Tibial artery (tissue), 4 donors: ENCODE results near the gene LBHD2.
A peak's percentile ranks its signal among the peaks of the same experiment; 100 is the strongest.

Source experiments
- DNase-seq, 2 donors: peaks; one replicate each; pipeline ENCODE4 v3.0.0-alpha.2; 2019
- H3K27ac ChIP-seq, 2 donors: fragments of 200-600 bp; sonication (generic) in 1 of 2; 1 replicate in 1 of 2; 2 replicates in 1 of 2; pipeline ENCODE4 v1.5.1; 2018 to 2019; ENCODE audit warnings: mild to moderate bottlenecking in 1 of 2
- H3K27me3 ChIP-seq, 2 donors: fragments of 200-600 bp; sonication (generic) in 1 of 2; one replicate each; pipeline versions ENCODE4 v1.5.1 to v1.6.0; 2016 to 2019
- H3K36me3 ChIP-seq, 3 donors: fragments of 200-600 bp; sonication (generic) in 2 of 3; one replicate each; pipeline ENCODE4 v1.5.1; 2016 to 2019; ENCODE audit warnings: mild to moderate bottlenecking in 2 of 3
- H3K4me1 ChIP-seq, 4 donors: fragments of 200-600 bp; sonication (generic) in 2 of 4; 1 replicate in 3 of 4; 2 replicates in 1 of 4; pipeline ENCODE4 v1.5.1; 2016 to 2019
- H3K4me3 ChIP-seq, 2 donors: fragments of 200-600 bp; sonication (generic) in 1 of 2; 1 replicate in 1 of 2; 2 replicates in 1 of 2; pipeline ENCODE4 v1.5.1; 2018 to 2019; ENCODE audit warnings: mild to moderate bottlenecking in 2 of 2
- H3K9me3 ChIP-seq, 3 donors: fragments of 200-600 bp; sonication (generic) in 1 of 3; one replicate each; pipeline ENCODE4 v1.5.1; 2016 to 2019
- CTCF ChIP-seq, 2 experiments: fragments of 200-600 bp in 1 of 2; fragments of 450-650 bp in 1 of 2; IDR thresholded peaks; one replicate each; pipeline ENCODE4 v1.5.1; 2017 to 2019; ENCODE audit warnings: antibody characterized with exemption in 2 of 2, mild to moderate bottlenecking in 1 of 2, moderate library complexity in 1 of 2
- intact Hi-C: fragments of 100-400 bp; cut with DNase I; formaldehyde crosslinking; loops from one replicate; pipeline ENCODE4 v1.15.0; 2023; ENCODE audit warnings: low total_unique reads

The LBHD2 gene

GRCh38 chr14:103104654-103105452 is 20.8 kb downstream of the LBHD2 start:
- peaks cover 0 to 38% (median 24%) of the 10 kb centered on the region in 4 donors for H3K4me1 ChIP-seq
- H3K4me3 ChIP-seq = no peak overlapping the region
- peak; percentile 92 for TF ChIP-seq CTCF (IDR thresholded peaks at IDR 0.05)
- peaks cover 3 to 91% of the 10 kb centered on the region in 2 donors for H3K27me3 ChIP-seq
- intact Hi-C loops = loop anchor here (1.0 to 10.0 kb wide), 2 partner anchors 80 to 188 kb away; no protein-coding TSS in a partner anchor
- no peak for DNase-seq
- no peaks in the 10 kb centered on the region for H3K36me3 ChIP-seq
- no peaks in the 10 kb centered on the region for H3K9me3 ChIP-seq
- H3K27ac ChIP-seq = no peak overlapping the region

DNA sequence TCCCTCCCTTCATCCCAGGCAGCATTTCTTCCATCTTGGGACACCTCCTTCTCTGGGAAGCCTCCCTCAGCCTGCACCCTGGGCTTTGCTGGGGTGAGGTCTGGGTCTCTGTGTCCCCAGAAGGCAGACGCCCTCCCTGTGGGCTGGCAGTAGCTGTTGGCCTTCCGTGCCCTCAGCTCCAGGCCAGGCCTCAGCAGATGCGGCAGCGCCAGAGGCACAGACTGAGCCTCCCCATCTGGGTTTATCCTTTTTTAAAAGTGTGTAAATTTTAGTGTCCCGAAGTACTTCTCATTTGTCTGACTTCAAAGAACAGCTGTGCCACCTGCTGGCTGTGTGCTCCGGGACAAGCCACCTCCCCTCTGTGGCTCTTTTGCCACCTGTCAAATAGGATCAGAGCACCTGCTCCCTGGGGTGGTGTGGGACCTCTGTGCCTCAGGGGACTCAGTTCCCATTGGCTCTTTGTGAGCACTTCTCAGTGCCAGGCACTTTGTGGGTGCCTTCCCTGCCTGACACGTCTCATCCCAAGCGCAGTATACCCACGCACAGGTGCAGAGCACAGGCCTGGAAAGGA is 21.7 kb downstream of the LBHD2 start:
- TF ChIP-seq CTCF (IDR thresholded peaks at IDR 0.05) = no peak
- Histone ChIP-seq H3K27ac (no peak overlapping the region), H3K27me3 (peaks cover 3 to 89% of the 10 kb centered on the region in 2 donors)

DNA sequence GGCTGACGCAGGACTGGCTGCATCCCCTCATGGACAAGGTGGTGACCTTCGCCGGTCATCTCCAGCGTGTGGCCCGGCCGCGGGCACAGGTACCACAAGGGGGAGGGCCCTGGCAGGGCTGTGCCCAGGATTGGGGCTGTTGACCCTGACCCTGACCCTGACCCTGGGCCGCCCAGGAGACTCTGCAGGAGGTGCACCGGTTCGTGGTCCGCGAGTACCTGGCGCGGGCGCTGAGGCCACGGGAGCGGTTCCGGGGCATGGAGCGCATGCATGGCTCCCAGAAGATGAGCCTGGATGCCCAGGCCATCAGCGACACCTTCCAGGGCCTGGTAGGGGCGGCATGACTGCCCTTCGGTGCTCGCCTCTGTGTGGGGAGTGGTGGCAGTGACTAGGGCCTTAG is 23.4 kb downstream of the LBHD2 start:
- H3K36me3 ChIP-seq = no peaks in the 10 kb centered on the region
- H3K4me3 ChIP-seq = no peak overlapping the region
- no peak for DNase-seq
- peaks cover 0 to 48% (median 37%) of the 10 kb centered on the region in 4 donors for H3K4me1 ChIP-seq
- no peak for TF ChIP-seq CTCF (IDR thresholded peaks at IDR 0.05)
- H3K27ac ChIP-seq = no peak overlapping the region
- no peaks in the 10 kb centered on the region for H3K9me3 ChIP-seq
- peaks cover 3 to 89% of the 10 kb centered on the region in 2 donors for H3K27me3 ChIP-seq
- intact Hi-C loops = loop anchor here (10.0 kb wide), 1 partner anchor 77 kb away; no protein-coding TSS in a partner anchor

More for the DNA sequence above, 21.7 kb downstream of the LBHD2 start:
- intact Hi-C loops = loop anchor here (10.0 kb wide), 1 partner anchor 79 kb away; no protein-coding TSS in a partner anchor
- peaks cover 0 to 46% (median 32%) of the 10 kb centered on the region in 4 donors for H3K4me1 ChIP-seq
- no peak for DNase-seq
- no peaks in the 10 kb centered on the region for H3K9me3 ChIP-seq
- no peak overlapping the region for H3K4me3 ChIP-seq
- H3K36me3 ChIP-seq = no peaks in the 10 kb centered on the region

GRCh38 chr14:103107941-103108748 is 24.1 kb downstream of the LBHD2 start:
- no peak overlapping the region for H3K4me3 ChIP-seq
- H3K4me1 ChIP-seq = peaks cover 0 to 41% (median 35%) of the 10 kb centered on the region in 4 donors
- no peak for DNase-seq
- intact Hi-C loops = loop anchor here (10.0 kb wide), 1 partner anchor 77 kb away; no protein-coding TSS in a partner anchor
- H3K27ac ChIP-seq = no peak overlapping the region
- no peaks in the 10 kb centered on the region for H3K36me3 ChIP-seq
- TF ChIP-seq CTCF (IDR thresholded peaks at IDR 0.05) = no peak
- peaks cover 3 to 89% of the 10 kb centered on the region in 2 donors for H3K27me3 ChIP-seq
- no peaks in the 10 kb centered on the region for H3K9me3 ChIP-seq

DNA sequence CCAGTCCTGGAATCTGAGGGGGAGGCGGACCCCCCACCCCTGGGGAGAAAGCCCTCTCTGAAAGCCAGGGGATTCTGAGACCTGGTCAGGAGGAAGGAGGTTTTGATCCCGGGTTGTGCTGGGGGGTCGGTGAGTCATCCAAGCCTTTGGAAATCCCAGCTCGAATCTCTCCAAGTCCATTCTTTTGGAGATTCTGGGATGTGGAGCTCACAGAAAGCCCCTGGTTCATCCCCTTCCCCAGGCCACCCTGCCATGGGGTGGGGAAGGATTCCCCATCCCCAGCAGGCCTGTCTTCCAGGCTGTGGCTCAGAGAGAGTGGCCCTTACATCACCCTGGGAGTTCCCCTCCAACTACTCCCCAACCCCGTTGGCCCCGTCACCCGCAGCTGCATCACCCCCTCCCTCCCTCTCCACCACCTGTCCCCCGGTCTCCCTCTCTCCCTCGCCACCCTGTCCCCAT is 24.8 kb downstream of the LBHD2 start:
- H3K27me3 ChIP-seq = peaks cover 3 to 89% of the 10 kb centered on the region in 2 donors
- no peak overlapping the region for H3K27ac ChIP-seq
- intact Hi-C loops = loop anchor here (10.0 kb wide), 1 partner anchor 76 kb away; no protein-coding TSS in a partner anchor
- peaks cover 0 to 35% (median 31%) of the 10 kb centered on the region in 4 donors for H3K4me1 ChIP-seq
- H3K36me3 ChIP-seq = no peaks in the 10 kb centered on the region
- DNase-seq = no peak
- no peak overlapping the region for H3K4me3 ChIP-seq
- H3K9me3 ChIP-seq = no peaks in the 10 kb centered on the region
- TF ChIP-seq CTCF (IDR thresholded peaks at IDR 0.05) = no peak
